Activated CD4-positive, CD25-positive, alpha-beta regulatory T cell (primary cell): ENCODE measurements around the gene TJP3.
"Not testable (repeated sequence)": the region's sequence is repeated elsewhere in the genome, so short reads cannot be mapped to it uniquely, and the experiment has no call there.

ENCODE experiments used
- DNase-seq, 4 experiments: peaks; one replicate each; lab custom pipeline; 2025; lab: John Stamatoyannopoulos, UW

The TJP3 gene

DNA sequence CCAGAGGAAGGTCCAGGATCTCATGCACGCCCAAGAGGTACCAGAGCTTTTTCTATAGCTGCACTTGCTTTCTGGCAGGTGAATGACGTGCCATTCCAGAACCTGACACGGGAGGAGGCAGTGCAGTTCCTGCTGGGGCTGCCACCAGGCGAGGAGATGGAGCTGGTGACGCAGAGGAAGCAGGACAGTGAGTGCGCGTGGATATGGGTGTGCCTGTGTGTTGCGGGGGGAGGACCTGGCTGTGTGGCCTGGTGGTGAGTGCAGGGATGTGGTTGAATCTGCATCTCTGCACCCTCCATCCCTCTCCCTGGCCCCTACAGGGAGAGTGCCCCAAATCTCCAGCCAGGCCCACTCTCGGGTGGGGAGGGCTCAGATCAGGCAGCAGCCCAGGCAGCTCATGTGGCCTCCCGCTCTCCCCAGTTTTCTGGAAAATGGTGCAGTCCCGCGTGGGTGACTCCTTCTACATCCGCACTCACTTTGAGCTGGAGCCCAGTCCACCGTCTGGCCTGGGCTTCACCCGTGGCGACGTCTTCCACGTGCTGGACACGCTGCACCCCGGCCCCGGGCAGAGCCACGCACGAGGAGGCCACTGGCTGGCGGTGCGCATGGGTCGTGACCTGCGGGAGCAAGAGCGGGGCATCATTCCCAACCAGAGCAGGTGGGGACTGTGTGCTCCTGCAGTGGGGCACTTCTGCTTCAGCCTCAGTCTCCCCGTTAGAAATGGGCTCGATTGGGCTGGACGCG is 30.5 kb downstream of the TJP3 start:
- DNase-seq = no peak

- DNase-seq = no peak
These were observed 32.2 kb downstream of the TJP3 start for GRCh38 chr19:3740431-3740830.

DNA sequence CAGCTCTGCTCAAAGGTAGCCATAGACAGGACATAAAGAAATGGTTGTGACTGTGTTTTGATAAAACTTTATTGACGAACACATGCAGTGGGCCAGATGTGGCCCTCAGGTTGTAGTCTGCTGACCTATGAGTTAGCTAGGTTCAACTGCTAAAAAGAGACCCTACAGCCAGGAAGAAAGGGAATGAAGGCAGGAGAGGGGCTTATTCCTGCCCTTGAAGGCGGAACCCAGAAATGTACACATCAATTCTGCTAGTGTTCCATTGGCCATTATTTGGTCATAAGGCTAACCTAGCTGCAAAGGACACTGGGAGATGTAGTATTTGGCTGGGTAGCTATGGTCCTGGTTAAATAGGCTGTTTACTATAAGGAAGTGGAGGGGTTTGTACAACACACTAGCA is 35.3 kb downstream of the TJP3 start:
- no peak for DNase-seq

DNA sequence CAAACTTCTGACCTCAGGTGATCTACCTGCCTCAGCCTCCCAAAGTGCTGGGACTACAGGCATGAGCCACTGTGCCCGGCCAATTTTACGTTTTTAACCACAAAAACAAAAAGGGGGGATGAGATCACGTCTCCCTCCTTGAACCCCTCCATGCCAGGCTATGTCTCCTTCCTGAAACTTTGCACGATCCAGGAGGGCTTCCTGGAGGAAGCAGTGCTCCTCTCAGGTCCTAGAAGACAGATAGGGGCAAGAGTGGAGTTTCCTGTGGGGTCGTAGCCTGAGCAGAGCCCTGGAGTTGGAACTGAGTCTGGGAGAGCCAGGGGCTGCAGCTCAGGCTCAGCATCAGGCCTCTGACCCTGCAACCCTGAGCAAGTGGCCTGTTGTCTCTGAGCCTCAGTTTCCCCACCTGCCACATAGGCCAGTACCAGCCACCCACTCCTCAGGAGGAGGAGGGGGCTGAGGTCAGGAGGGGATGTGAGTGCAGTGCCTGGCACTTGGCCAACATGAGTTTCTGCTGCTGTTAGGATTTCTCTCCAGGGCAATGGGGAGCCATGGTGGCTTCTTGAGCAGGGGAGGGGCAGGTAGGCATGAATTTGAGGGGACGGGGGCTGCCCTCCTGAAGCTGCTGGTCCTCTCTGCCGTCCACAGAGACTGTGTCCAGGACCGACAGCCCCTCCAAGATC is 37.3 kb downstream of the TJP3 start:
- no peak for DNase-seq

- DNase-seq = no peak
These were observed 38.3 kb downstream of the TJP3 start for GRCh38 chr19:3746371-3747056.

GRCh38 chr19:3748965-3749364 is 40.8 kb downstream of the TJP3 start:
- no peak for DNase-seq

GRCh38 chr19:3750211-3750610 is 42.0 kb downstream of the TJP3 start:
- no peak for DNase-seq

DNA sequence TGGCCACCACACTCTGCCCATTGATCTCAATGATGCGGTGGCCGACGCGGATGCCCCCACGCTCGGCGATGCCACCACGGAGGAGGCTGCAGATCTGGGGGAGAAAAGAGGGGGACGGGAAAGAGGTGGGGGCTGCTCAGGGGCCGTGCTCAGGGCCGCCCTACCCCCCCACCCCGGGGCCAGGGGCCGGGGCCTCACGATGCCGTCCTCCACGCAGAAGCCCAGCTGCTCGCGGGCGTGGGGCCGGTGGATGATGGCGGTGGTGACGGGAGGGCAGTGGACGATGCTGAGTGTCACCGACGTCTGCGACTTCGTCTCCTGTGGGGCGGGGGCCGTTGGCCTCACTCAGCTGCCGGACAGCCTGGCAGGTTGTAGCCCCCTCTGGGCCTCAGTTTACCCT is 43.1 kb downstream of the TJP3 start:
- no peak for DNase-seq

GRCh38 chr19:3752492-3752891 is 44.3 kb downstream of the TJP3 start:
- DNase-seq = no peak

DNA sequence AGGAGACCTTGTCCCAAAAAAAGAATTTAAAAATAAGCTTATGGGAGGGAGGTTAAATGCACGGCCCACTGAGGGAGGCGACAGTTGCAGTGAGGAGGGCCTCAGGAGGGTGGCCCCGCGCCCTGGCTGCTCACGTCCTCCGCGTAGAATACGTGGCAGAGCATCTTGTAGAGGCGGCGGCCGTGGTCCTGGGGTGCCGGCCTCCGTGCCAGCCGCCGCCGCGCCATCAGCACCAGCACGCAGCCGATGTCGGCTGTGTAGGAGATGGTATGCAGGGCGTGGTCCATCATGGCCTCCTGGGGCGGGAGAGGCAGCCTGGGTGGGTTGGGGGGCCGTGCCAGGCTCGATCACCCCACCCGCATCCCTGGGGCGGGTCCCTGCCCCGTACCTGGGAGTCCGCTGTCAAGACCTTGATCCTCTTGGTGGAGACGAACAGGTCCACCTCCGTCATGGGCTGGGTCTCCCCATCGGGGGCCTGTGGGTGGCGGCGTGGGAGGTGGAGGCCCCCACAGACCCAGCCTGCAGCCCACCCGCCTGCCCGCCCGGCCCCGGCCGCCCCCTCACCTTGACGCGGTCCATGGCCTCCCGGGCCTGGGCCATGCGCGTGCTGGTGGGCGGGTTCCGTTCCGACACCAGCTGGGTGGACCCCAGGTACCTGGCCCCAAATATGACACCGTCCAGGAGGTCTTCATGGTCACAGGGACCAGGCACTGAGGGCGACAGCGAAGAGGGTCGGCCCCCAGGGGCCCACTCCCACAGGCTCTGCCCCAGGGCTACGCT is 45.6 kb downstream of the TJP3 start:
- no peak for DNase-seq

DNA sequence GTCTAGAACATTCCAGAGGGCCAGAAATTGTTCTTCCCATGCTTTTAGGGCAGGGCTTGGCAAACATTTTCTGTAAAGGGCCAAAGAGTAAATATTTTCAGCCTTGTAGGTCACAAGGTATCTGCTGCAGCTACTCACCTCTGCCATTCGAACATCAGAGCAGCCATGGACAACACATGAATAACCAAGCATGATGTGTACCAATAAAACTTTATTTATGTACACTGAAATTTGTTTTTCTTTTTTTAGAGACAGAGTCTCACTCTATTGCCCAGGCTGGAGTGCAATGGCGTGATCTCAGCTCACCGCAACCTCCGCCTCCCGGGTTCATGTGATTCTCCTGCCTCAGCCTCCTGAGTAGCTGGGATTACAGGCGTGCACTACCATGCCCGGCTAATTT is 49.5 kb downstream of the TJP3 start:
- not testable (repeated sequence) for DNase-seq

GRCh38 chr19:3758297-3758696 is 50.1 kb downstream of the TJP3 start:
- not testable (repeated sequence) for DNase-seq

DNA sequence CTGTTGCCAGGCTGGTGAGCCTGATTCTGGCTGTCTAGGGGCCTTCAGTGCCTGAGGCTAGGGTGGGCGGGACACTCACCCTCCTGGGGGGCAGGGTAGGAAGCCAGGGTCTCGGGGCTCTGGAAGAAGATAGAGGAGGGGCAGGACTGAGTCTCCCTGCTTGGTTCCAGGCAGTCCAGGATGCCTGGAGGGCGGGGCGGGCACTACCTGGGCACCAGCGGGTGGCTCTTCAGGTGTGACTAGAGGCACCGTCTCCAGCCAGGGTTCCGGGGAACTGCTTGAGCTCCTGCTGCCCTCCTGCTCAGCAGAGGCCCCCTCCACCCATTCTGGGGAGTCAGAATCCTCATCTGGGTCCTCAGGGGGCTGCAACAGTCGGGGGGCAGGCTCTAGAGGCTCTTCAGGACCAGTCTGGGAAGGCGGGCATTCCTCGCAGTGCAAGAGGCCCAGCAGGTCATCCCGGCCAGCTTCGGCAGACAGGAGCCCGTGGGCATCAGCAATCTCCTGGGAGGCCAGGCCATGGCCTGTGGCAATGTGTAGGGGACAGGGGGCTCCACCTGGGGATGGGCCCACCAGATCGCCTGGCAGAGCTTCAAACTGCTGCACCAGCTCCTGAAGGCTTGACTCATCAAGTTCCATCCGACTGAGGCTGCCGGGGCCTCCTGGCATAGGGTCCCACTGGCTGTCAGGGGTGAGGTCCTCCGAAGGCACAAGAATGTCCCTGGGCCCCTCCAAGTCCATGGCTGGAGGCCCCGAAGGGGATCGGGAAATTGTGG is 51.5 kb downstream of the TJP3 start:
- DNase-seq = no peak

- DNase-seq = no peak
These were observed 52.7 kb downstream of the TJP3 start for GRCh38 chr19:3760871-3761361.

DNA sequence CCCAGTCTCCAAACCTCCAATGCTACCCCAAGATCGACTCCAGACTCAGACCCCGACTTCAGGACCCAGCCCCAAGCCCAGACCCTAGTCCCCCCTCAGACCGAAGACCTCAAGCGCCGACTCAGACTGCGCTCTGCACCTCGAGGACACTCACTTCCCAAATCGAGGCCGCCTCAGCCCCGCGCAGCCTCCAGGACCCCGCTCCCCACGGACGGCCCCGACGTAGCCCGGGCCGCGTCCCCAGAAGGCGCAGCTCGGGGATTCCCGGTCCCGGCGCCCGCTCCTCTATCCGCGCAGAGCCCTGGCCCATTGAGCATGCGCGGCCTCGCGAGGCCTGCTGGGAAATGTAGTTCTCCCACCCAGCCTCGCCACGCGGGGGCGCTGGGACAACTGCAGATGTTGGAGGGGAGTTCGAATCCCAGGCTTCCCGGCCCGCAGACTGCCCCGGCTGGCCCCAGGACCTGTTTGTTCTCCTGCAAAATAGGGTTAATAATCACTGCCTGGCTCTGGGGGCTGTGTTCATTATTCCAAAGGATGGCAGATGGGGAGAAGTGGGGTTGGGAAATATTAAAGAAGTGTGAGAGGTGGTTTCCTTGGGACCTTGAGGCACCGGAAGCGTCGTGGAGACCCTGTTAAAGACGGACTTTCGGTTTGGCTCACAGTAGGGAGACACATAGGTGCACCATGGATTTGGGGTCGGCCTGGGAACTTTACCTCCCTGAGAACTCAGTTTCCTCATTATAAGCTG is 53.4 kb downstream of the TJP3 start, which contains the start of gene APBA3:
Gene APBA3 (minus strand): TSS at position 311 of the 748 bp plus-strand sequence. CDS start 1,428 bp downstream, outside the sequence.
- DNase-seq = peak; percentile 86 to 97 (median 90)

DNA sequence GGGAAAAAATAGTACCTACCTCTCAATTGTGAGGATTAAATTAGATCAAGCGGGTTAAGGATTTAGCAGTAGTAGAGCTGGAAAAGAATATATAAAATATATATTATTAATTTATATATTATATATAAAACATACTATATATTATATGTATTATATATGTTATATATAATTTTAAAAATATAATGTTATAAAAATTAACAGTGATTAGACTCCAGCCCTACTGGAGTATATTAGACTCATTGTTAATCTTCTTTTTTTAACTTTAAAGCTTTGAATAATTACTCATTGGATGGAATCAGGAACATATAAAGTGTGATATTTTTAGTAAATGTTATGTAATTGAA is 53.9 kb downstream of the TJP3 start:
- no peak for DNase-seq

DNA sequence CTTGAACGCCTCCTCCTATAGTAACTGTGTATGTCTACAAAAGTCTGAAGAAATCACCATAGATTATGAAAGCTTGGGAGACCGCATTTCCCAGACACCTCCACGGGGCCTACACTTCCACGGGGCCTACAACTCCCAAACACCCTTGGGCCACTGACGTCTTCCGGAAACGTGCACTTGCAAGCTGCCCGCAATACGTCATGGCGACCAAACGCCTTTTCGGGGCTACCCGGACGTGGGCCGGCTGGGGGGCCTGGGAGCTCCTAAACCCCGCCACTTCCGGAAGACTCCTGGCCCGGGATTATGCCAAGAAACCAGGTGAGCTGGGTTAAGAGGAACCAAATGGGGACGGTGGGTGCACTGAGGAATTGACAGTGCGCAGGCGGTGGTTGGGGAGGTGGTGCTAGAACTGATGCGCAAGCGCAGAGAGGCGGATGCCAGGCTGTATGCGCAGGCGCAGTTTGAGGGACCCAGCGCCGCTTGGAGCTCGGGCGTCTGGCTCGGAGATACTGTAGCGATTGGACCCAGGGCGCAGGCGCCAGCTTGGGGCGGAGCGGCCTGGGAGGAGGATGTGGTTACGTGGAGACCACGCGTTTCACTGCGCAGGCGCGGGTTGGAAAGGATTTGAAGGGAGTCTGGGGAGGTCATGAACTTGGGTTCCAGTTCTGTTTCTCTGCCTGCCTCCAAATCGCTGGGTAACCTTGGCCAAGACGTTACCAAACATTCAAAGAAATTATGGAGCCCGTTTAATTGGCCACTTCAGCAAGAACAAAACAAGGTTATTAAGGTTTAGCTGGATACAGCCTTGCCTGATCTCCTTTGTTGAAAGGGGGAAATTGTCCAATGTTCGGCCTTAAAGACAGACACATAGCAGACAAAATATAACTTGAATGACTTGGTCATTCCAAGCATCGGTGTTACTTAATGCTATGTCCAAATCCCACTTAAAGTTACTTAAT is 54.6 kb downstream of the TJP3 start, which contains the start of gene MRPL54:
Gene MRPL54 (plus strand): TSS at position 182 of the 959 bp plus-strand sequence. CDS start 19 bp downstream, at position 201.
- peak; percentile 95 to 98 (median 97) for DNase-seq

GRCh38 chr19:3765121-3765520 is 56.9 kb downstream of the TJP3 start:
- no peak for DNase-seq

GRCh38 chr19:3765757-3766156 is 57.6 kb downstream of the TJP3 start:
- not testable (repeated sequence) for DNase-seq
